Osteoblast (primary cell): ENCODE measurements around the gene OASL. TPM values are rescaled to one million over a fixed set of nuclear protein-coding genes. Genes with fewer than 3 reads are reported as not detected.
"Not testable (repeated sequence)": the region's sequence is repeated elsewhere in the genome, so short reads cannot be mapped to it uniquely, and the experiment has no call there.

Source experiments
- DNase-seq: peaks from one replicate; pipeline ENCODE4 v3.0.0; 2011; ENCODE audit warnings: low spot score, mixed read lengths; ENCODE audit not compliant: insufficient read length; ENCODE audit errors: missing footprints
- H2AFZ ChIP-seq: 2 replicates; pipeline ENCODE4 v1.6.0; 2011; ENCODE audit warnings: mild to moderate bottlenecking, low read length
- H3K27ac ChIP-seq: 2 replicates; pipeline ENCODE4 v1.5.1; 2011; ENCODE audit warnings: mild to moderate bottlenecking, low read depth, low read length, moderate library complexity
- H3K27me3 ChIP-seq: 2 replicates; pipeline ENCODE4 v1.6.0; 2012; ENCODE audit warnings: mild to moderate bottlenecking, control low read depth, inconsistent platforms, low read length, moderate library complexity; ENCODE audit not compliant: insufficient read depth
- H3K36me3 ChIP-seq: 2 replicates; pipeline ENCODE4 v1.5.1; 2011; ENCODE audit warnings: mild to moderate bottlenecking, low read length, control low read depth, moderate library complexity; ENCODE audit not compliant: insufficient read depth
- H3K4me1 ChIP-seq: 2 replicates; pipeline ENCODE4 v1.5.1; 2011; ENCODE audit warnings: mild to moderate bottlenecking, low read length, control low read depth, moderate library complexity; ENCODE audit not compliant: insufficient read depth
- H3K4me2 ChIP-seq: 2 replicates; pipeline ENCODE4 v1.6.0; 2011; ENCODE audit warnings: mild to moderate bottlenecking, low read length; ENCODE audit not compliant: insufficient read depth
- H3K4me3 ChIP-seq: fragments of 200-600 bp; sonication (generic); 3 replicates; pipeline ENCODE4 v1.5.1; 2012; ENCODE audit warnings: mild to moderate bottlenecking, low read length, inconsistent platforms; ENCODE audit not compliant: insufficient read depth
- H3K79me2 ChIP-seq: 2 replicates; pipeline ENCODE4 v1.6.0; 2012; ENCODE audit warnings: mild to moderate bottlenecking, low read length, control low read depth, inconsistent platforms; ENCODE audit not compliant: insufficient read depth
- H3K9me3 ChIP-seq: 2 replicates; pipeline ENCODE4 v1.5.1; 2011; ENCODE audit warnings: low read depth, low read length, control low read depth
- H4K20me1 ChIP-seq: 2 replicates; pipeline ENCODE4 v1.6.0; 2012; ENCODE audit warnings: mild to moderate bottlenecking, low read length, control low read depth; ENCODE audit not compliant: insufficient read depth
- CTCF ChIP-seq: IDR thresholded peaks from 2 replicates; pipeline ENCODE4 v1.5.1; 2011; ENCODE audit warnings: mild to moderate bottlenecking, low read depth, low read length, moderate library complexity; ENCODE audit errors: extremely low read depth
- total RNA-seq: library from RNA; depleted of rRNA; stranded (reverse); fragments of >200 nt; gene quantifications from 2 replicates; pipeline ENCODE4 v1.2.3, GENCODE V29; 2012

Gene OASL
- total RNA-seq, 1 donor, result 0.72 TPM

GRCh38 chr12:121080909-121081308 lies 41.9 kb upstream of the OASL start:
- H3K9me3 ChIP-seq, result no peaks in the 10 kb centered on the region
- no peak overlapping the region for H3K4me3 ChIP-seq
- no peak for DNase-seq
- no peak overlapping the region for H3K27ac ChIP-seq
- peaks cover 8% of the 10 kb centered on the region for H3K27me3 ChIP-seq
- no peaks in the 10 kb centered on the region for H4K20me1 ChIP-seq
- no peaks in the 10 kb centered on the region for H3K79me2 ChIP-seq
- H3K4me2 ChIP-seq, result no peak overlapping the region
- no peaks in the 10 kb centered on the region for H3K4me1 ChIP-seq
- H2AFZ ChIP-seq, result no peak overlapping the region
- no peak for TF ChIP-seq CTCF
- no peaks in the 10 kb centered on the region for H3K36me3 ChIP-seq

GRCh38 chr12:121079736-121080272 lies 40.8 kb upstream of the OASL start:
- Histone ChIP-seq H3K79me2 (no peaks in the 10 kb centered on the region), H3K4me3 (no peak overlapping the region), H3K36me3 (no peaks in the 10 kb centered on the region), H3K4me1 (no peaks in the 10 kb centered on the region), H3K27me3 (peaks cover 8% of the 10 kb centered on the region), H3K4me2 (no peak overlapping the region), H2AFZ (no peak overlapping the region), H3K27ac (no peak overlapping the region), H3K9me3 (no peaks in the 10 kb centered on the region), H4K20me1 (no peaks in the 10 kb centered on the region)
- no peak for DNase-seq
- TF ChIP-seq CTCF, result no peak

- not testable (repeated sequence) for H3K4me2 ChIP-seq, H4K20me1 ChIP-seq, H3K36me3 ChIP-seq, H3K4me1 ChIP-seq, H2AFZ ChIP-seq, H3K9me3 ChIP-seq, H3K79me2 ChIP-seq, H3K4me3 ChIP-seq, H3K27ac ChIP-seq, DNase-seq, H3K27me3 ChIP-seq
Observed at GRCh38 chr12:121077440-121077839, 38.4 kb upstream of the OASL start.

- not testable (repeated sequence) for H2AFZ ChIP-seq, H3K4me2 ChIP-seq, H3K4me1 ChIP-seq, H3K27ac ChIP-seq, H3K9me3 ChIP-seq, H3K36me3 ChIP-seq, H4K20me1 ChIP-seq, H3K4me3 ChIP-seq, DNase-seq, H3K79me2 ChIP-seq, H3K27me3 ChIP-seq
Observed at GRCh38 chr12:121075911-121076310, 36.9 kb upstream of the OASL start.

- peaks cover 3% of the 10 kb centered on the region for H3K9me3 ChIP-seq
- H3K4me3 ChIP-seq, result no peak overlapping the region
- peaks cover 4% of the 10 kb centered on the region for H3K27me3 ChIP-seq
- no peak overlapping the region for H2AFZ ChIP-seq
- H3K79me2 ChIP-seq, result no peaks in the 10 kb centered on the region
- no peak for TF ChIP-seq CTCF
- H3K4me1 ChIP-seq, result no peaks in the 10 kb centered on the region
- no peaks in the 10 kb centered on the region for H4K20me1 ChIP-seq
- H3K27ac ChIP-seq, result no peak overlapping the region
- H3K4me2 ChIP-seq, result no peak overlapping the region
- H3K36me3 ChIP-seq, result no peaks in the 10 kb centered on the region
- no peak for DNase-seq
Observed at GRCh38 chr12:121072147-121072546, 33.1 kb upstream of the OASL start.
